ENCODE results near the gene NRG2. TPM values are rescaled to one million over a fixed set of nuclear protein-coding genes. Genes with fewer than 3 reads are reported as not detected.

Gene NRG2
- polyA plus RNA-seq, 1 of the 3 experiments (the other 2 are of a cell fraction): 3.7 TPM

DNA sequence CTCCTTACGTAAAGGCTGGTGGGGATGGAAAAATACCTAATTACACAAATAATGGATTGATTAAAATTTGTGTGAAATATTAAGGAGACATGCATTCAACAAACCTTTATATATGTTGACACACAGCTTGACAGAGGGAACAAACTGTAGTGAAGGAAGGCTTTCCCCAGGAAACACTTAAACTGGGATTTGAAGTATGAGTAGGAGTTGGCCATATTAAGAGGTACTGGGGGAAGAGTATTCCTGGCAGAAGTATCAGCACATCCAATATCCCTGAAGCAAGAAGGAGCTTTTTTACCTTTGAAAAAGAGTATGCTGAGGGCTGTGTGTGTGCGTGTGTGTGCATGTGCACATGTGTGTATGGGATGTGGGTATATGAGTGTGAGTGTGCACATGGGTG, 136.4 kb downstream of the NRG2 start:
- H3K27ac ChIP-seq (ENCODE audit: low read depth in 2 of 2, low read length in 1 of 2): no peak overlapping the region
- H3K27me3 ChIP-seq (ENCODE audit: insufficient read depth): peaks cover 40% of the 10 kb centered on the region
- H3K9me3 ChIP-seq: no peaks in the 10 kb centered on the region
- H3K4me1 ChIP-seq (ENCODE audit: control insufficient read depth in 1 of 2, insufficient read depth in 2 of 2, low read depth in 1 of 2, low read length in 1 of 2): peaks cover 0 to 49% of the 10 kb centered on the region in 2 experiments; a peak in 1 of 4 replicates
- no peaks in the 10 kb centered on the region for H3K9me2 ChIP-seq
- POLR2A ChIA-PET: no interaction called here
- 0 out of 2 replicates have a peak, but pooled peaks cover 7% of the 10 kb centered on the region for H4K20me1 ChIP-seq (ENCODE audit: insufficient read depth)
- H3K36me3 ChIP-seq (replicated peaks in 1 of 2; ENCODE audit: control insufficient read depth in 1 of 2, insufficient read depth in 2 of 2, low read length in 1 of 2): no peaks in the 10 kb centered on the region
- no peak overlapping the region for H2AFZ ChIP-seq (ENCODE audit: low read depth)
- H3K79me2 ChIP-seq (ENCODE audit: insufficient read depth): no peaks in the 10 kb centered on the region
- no peak for DNase-seq
- 91% methylated on average over 2 of the region's 2 CpGs for WGBS (ENCODE audit: low lambda C conversion rate)
- TF ChIP-seq ELF1 (IDR thresholded peaks at IDR 0.05): no peak
- TF ChIP-seq, protein P1, sequence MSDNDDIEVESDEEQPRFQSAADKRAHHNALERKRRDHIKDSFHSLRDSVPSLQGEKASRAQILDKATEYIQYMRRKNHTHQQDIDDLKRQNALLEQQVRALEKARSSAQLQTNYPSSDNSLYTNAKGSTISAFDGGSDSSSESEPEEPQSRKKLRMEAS (IDR thresholded peaks at IDR 0.05; ENCODE audit: low read depth): no peak
- TF ChIP-seq NRF1 (IDR thresholded peaks at IDR 0.05; ENCODE audit: low read depth, low read length): no peak
- TF ChIP-seq, protein P2, sequence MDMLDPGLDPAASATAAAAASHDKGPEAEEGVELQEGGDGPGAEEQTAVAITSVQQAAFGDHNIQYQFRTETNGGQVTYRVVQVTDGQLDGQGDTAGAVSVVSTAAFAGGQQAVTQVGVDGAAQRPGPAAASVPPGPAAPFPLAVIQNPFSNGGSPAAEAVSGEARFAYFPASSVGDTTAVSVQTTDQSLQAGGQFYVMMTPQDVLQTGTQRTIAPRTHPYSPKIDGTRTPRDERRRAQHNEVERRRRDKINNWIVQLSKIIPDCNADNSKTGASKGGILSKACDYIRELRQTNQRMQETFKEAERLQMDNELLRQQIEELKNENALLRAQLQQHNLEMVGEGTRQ (IDR thresholded peaks at IDR 0.05; ENCODE audit: borderline replicate concordance, low read depth, low read length): no peak
- CTCF ChIA-PET: interaction anchor here (0.7 to 4.2 kb wide), 3 partner anchors 62 to 119 kb away, joined by 3 to 24 read pairs (median 3); no protein-coding TSS in a partner anchor
- H3F3A ChIP-seq (replicated peaks; ENCODE audit: insufficient read depth): no peaks in the 10 kb centered on the region
- H3K4me3 ChIP-seq (ENCODE audit: low read depth in 2 of 2, low read length in 1 of 2): no peak overlapping the region
- H3K4me2 ChIP-seq: no peak overlapping the region
- H3K9ac ChIP-seq: no peak overlapping the region

DNA sequence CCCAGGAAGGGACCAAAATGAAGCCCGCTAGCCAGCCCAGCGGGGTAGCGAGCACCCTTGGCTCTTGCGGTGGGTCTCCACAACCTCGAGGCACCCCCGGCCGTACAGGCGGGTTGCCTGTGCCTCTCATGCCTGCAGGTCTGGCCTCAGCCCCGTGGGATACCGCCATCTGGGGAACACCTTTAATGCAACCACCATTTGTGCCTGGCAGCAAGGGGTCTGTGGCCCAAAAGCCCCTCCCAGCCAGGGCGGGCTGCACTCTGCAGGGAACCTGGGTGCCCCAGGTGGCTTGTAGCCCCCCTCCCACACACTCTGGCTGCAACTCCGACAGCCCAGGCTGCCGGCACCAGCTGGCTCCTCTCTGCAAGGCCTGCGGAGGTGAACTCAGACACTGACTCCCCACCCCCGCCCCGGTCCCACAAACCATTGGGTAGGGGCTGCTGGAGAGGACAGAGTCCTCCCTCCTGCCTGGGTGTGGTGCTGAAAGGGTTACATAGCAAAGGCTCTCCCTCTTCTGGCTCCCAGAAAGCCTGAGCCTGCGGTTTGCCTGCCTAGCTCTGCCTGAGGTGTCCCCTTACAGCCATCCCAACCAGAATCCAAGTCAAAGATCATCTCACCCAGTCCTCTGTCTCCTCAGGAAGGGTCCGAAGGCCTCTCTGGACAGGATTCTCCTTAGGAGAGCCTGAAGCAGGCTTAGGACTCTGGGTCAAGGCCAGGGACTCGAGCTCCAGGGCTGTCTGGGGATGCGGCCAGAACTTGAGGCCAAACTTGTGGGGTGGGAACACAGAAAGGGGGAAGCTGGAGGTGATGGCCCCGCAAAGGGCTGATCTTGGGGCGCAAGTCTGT, 138.1 kb downstream of the NRG2 start:
- TF ChIP-seq TEAD4 (IDR thresholded peaks at IDR 0.05; ENCODE audit: borderline replicate concordance, insufficient read depth): no peak
- TF ChIP-seq, protein P3, sequence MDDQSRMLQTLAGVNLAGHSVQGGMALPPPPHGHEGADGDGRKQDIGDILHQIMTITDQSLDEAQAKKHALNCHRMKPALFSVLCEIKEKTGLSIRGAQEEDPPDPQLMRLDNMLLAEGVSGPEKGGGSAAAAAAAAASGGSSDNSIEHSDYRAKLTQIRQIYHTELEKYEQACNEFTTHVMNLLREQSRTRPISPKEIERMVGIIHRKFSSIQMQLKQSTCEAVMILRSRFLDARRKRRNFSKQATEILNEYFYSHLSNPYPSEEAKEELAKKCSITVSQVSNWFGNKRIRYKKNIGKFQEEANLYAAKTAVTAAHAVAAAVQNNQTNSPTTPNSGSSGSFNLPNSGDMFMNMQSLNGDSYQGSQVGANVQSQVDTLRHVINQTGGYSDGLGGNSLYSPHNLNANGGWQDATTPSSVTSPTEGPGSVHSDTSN (IDR thresholded peaks at IDR 0.05): no peak
- TF ChIP-seq, protein P4, sequence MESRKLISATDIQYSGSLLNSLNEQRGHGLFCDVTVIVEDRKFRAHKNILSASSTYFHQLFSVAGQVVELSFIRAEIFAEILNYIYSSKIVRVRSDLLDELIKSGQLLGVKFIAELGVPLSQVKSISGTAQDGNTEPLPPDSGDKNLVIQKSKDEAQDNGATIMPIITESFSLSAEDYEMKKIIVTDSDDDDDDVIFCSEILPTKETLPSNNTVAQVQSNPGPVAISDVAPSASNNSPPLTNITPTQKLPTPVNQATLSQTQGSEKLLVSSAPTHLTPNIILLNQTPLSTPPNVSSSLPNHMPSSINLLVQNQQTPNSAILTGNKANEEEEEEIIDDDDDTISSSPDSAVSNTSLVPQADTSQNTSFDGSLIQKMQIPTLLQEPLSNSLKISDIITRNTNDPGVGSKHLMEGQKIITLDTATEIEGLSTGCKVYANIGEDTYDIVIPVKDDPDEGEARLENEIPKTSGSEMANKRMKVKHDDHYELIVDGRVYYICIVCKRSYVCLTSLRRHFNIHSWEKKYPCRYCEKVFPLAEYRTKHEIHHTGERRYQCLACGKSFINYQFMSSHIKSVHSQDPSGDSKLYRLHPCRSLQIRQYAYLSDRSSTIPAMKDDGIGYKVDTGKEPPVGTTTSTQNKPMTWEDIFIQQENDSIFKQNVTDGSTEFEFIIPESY (IDR thresholded peaks at IDR 0.05; ENCODE audit: borderline replicate concordance, low read depth): no peak
- TF ChIP-seq RFX5 (IDR thresholded peaks at IDR 0.05; ENCODE audit: low read length): no peak
- no peak for TF ChIP-seq FOSL2 (IDR thresholded peaks at IDR 0.05; ENCODE audit: borderline replicate concordance, low read depth)
- TF ChIP-seq ELF1 (IDR thresholded peaks at IDR 0.05): no peak
- no peak for TF ChIP-seq GATA2 (CRISPR knock-in tag; IDR thresholded peaks at IDR 0.05)
- TF ChIP-seq, protein P2 (IDR thresholded peaks at IDR 0.05; ENCODE audit: borderline replicate concordance, low read depth, low read length): no peak
- no peak for TF ChIP-seq GABPA (IDR thresholded peaks at IDR 0.05; ENCODE audit: low read depth)
- TF ChIP-seq RCOR1 (IDR thresholded peaks at IDR 0.05; ENCODE audit: low read length): no peak
- TF ChIP-seq EZH2phosphoT487 (IDR thresholded peaks at IDR 0.05; ENCODE audit: borderline replicate concordance, low read depth): no peak
- TF ChIP-seq MEF2A (IDR thresholded peaks at IDR 0.05; ENCODE audit: borderline replicate concordance, low read depth): no peak
- no peak for TF ChIP-seq NFIC (IDR thresholded peaks at IDR 0.05; ENCODE audit: borderline replicate concordance)
- TF ChIP-seq CHD2 (IDR thresholded peaks at IDR 0.05; ENCODE audit: low read length, partially characterized antibody): no peak
- TF ChIP-seq RAD21 (IDR thresholded peaks at IDR 0.05; ENCODE audit: low read length): no peak
- no peak for TF ChIP-seq FOXJ3 (CRISPR knock-in tag; IDR thresholded peaks at IDR 0.05)
- no peak for TF ChIP-seq EP300 (IDR thresholded peaks at IDR 0.05; ENCODE audit: borderline replicate concordance in 1 of 2, low read depth in 1 of 2, low read length in 1 of 2)
- TF ChIP-seq YY1 (IDR thresholded peaks at IDR 0.05; ENCODE audit: low read depth): no peak
- Histone ChIP-seq H3K79me2 (ENCODE audit: insufficient read depth) (no peaks in the 10 kb centered on the region), H3K27ac (ENCODE audit: low read depth in 2 of 2, low read length in 1 of 2) (no peak overlapping the region), H3K9me3 (no peaks in the 10 kb centered on the region), H3F3A (replicated peaks; ENCODE audit: insufficient read depth) (no peaks in the 10 kb centered on the region), H4K20me1 (ENCODE audit: insufficient read depth) (0 out of 2 replicates have a peak, but pooled peaks cover 7% of the 10 kb centered on the region), H3K4me1 (ENCODE audit: control insufficient read depth in 1 of 2, insufficient read depth in 2 of 2, low read depth in 1 of 2, low read length in 1 of 2) (peaks cover 0 to 46% of the 10 kb centered on the region in 2 experiments; a peak in 1 of 4 replicates), H3K4me2 (peak overlapping the region; percentile 75; the same call in 1 of the 2 replicates), H3K9ac (no peak overlapping the region), H3K4me3 (ENCODE audit: low read depth in 2 of 2, low read length in 1 of 2) (no peak overlapping the region; a peak in 1 of 4 replicates), H3K36me3 (replicated peaks in 1 of 2; ENCODE audit: control insufficient read depth in 1 of 2, insufficient read depth in 2 of 2, low read length in 1 of 2) (no peaks in the 10 kb centered on the region), H3K9me2 (no peaks in the 10 kb centered on the region), H2AFZ (ENCODE audit: low read depth) (no peak overlapping the region), H3K27me3 (ENCODE audit: insufficient read depth) (peaks cover 47% of the 10 kb centered on the region)
- POLR2A ChIA-PET: interaction anchor here (1.3 kb wide), 1 partner anchor 11 kb away, joined by 4 read pairs; no protein-coding TSS in a partner anchor
- peak; percentile 62 for DNase-seq
- CTCF ChIA-PET: interaction anchor here (0.6 to 7.8 kb wide), 9 partner anchors 8 to 118 kb away, joined by 3 to 69 read pairs (median 3); no protein-coding TSS in a partner anchor
- WGBS (ENCODE audit: low lambda C conversion rate): 69% methylated on average over 15 of the region's 22 CpGs
